Hepatocyte (in vitro differentiated cells): Measurements from ENCODE around the gene VCAN.

Experiments
- CTCF ChIP-seq: fragments of 200-600 bp; sonication (generic); IDR thresholded peaks from 2 replicates; pipeline ENCODE4 v1.5.1; 2016; ENCODE audit warnings: antibody characterized with exemption, mild to moderate bottlenecking; ENCODE audit not compliant: poor library complexity
- EZH2 ChIP-seq: fragments of 200-600 bp; sonication (generic); IDR thresholded peaks from 2 replicates; pipeline ENCODE4 v1.6.1; 2016; ENCODE audit warnings: antibody characterized with exemption, mild to moderate bottlenecking, borderline replicate concordance

- TF ChIP-seq CTCF: no peak
- no peak for TF ChIP-seq EZH2
These were observed 56.9 kb downstream of the VCAN start for GRCh38 chr5:83528439-83528769.
